Measurements from ENCODE around the gene THEM4.
"Not testable (repeated sequence)": the region's sequence is repeated elsewhere in the genome, so short reads cannot be mapped to it uniquely, and the experiment has no call there.

THEM4 gene

DNA sequence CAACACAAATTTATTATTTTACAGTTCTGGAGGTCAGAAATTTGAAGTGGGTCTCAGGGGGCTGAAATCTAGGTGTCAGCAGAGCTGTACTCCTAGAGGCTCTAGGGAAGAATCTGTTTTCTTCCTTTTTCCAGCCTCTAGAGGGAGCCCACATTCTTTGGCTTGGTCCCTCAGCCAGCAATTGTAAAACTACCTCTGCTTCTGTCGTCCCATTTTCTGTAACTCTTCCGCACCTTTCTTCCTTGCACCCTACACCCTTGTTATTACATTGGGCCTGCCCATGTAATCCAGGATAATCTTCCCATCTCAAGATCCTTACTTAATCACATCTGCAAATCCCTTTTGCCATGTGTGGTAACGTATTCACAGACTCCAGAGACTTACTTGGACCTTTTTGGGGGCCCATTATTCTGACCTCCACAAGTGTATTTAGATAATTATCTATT lies 24.8 kb upstream of the THEM4 start:
- peak in 1 of 2 donors; percentile 36 for DNase-seq (ENCODE audit: low read depth in 2 of 2)

DNA sequence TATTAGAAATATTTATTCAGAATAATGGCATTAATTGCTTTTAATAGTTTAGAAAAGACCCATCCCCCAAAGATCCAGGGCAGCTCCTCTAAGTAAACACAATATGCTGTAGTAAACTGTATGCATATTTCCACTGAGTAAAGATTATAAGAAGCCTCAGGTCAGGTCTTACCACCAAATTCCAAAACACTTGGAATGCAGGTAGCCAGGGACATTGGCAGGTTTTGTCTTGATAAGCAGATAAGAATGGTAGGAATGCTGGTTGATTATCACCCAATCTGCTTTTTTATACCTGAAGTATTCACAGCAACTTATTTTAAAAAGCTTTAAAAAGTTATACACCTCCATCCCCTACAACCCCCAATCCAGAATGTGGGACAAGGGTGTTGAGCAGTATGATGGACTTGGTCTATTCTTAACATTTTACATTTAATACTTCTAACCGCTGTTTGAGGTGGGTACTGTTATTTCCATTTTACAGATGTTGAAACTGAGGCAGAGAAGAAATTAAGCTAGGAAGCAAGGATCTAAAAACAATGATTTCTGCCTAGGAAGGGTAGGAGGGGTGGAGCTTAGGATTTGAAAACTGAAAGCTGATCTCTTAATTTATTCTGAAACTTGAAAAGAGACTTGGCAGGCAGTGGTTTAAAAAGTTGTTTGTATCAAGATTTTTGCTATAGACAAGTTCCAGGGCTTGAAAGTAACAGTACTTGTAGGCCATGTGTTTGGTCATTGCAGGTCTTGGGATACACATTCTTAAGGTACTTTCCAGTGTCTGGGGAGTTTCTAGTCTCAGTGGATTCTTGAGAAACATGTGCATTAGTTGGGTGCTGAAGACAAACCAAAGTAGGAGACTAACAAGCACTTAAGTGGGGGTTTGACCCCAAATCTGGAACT lies 15.6 kb upstream of the THEM4 start:
- no peak for DNase-seq (ENCODE audit: low read depth in 2 of 2)

DNA sequence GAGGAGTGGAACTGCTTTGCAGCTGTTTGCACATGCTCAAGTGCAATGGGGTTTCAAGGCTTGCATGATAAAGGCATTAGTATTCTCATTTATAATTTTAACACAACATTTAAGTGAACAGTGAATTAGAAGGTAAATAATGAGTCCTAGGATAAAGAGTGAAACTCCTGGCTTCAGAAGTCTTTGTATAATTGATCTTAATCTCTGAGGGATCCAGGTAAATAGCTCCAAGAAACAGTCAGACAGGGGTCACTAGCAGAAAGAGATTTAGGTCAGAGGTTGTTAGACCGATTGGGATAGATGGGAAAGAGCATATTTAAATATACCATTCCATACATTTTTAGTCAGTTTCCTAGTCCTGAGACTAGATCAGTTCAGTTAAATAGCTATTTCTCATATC lies 14.1 kb upstream of the THEM4 start:
- no peak for DNase-seq (ENCODE audit: low read depth in 2 of 2)

DNA sequence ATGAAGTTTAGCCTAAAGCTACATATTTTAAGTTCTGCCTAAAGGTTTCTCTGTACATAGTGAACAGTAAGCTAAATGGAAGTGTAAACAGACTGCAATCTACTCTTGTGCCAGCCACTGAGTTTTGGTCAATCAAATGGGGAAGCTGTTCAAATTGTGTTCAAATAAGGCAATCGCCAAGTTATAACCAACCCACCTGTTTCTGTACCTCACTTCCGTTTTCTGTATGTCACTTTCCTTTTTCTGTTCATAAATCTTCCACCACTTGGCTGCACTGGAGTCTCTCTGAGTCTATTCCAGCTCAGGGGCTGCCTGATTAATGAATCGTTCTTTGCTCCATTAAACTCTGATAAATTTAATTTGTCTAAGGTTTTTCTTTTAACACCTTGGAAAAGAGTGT lies 10.8 kb upstream of the THEM4 start:
- no peak for DNase-seq (ENCODE audit: low read depth in 2 of 2)

DNA sequence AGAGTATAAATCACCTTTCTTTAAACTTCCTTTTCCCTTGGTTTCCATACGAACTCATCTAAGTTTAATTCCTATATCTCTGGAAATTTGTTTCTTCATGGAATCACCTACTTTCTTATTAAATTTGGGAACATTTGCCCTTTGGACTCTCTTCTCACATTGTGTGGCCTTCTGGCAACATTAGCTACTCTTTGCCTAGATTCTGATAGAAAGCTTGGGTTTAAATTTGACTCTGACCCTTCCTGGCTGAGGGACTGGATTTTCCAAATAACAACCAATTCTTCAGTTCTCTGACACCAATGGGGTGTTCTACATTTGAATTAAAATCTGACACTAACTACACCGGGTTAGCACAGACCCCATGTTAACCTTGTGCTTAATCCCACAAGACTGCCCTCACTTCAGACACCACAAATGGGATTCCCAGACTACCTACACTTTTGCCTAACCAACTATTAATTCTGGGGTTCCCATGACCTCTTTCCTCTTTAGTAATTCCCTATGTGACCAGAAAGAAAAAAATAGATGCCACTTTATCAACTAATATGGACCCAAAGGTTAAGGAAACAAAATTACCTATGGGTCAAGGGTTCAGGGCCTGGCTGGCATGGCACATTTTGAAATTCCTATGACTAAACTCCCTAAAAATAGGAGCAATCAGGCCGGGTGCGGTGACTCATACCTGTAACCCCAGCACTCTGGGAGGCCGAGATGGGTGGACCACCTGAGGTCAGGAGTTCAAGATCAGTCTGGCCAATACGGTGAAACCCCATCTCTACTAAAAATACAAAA lies 9.7 kb upstream of the THEM4 start:
- no peak for DNase-seq (ENCODE audit: low read depth in 2 of 2)

DNA sequence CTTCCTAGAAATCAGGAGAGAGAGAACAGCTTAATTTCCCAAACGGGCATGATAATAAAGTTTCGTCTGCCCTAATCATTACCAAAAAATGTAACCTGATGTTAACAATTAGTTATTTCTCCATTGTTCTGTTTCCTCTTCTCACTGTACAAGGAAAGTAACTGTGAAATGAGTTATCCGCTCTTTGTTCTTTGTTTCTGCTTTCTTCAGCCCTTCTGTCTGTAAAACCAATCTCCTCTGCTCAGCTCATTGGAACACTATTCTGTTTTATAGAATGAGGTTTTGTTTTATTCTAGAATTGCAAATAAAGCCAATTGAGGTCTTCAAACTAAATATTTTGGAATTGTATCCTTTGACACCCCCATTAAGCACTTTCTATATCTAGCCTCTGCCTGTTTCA lies 8.8 kb upstream of the THEM4 start:
- DNase-seq (ENCODE audit: low read depth in 2 of 2), result no peak

DNA sequence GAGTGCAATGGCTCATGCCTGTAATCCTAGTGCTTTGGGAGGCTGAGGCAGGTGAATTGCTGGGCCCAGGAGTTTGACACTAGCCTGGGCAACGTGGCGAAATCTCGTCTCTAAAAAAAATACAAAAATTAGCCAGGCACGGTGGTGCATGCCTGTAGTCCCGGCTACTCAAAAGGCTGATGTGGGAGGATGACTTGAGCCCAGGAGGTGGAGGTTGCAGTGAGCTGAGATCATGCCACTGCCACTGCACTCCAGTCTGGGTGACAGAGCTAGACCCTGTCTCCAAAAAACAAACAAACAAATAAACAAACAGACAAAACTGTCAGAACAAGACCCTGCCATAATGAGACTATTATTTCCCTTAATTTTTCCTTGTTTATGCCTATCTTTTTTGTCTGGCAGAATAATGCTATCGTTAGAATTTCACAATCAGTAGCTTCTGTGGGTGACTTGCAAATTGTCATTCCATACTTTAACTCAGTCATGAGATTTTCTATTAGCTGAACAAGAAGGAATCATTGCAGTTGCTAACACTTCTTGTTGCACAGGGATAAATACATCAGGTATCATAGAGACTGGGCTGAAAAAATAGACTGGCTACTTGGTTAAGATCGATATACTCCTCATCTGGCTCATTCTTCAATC lies 7.5 kb upstream of the THEM4 start:
- DNase-seq (ENCODE audit: low read depth in 2 of 2), result no peak

DNA sequence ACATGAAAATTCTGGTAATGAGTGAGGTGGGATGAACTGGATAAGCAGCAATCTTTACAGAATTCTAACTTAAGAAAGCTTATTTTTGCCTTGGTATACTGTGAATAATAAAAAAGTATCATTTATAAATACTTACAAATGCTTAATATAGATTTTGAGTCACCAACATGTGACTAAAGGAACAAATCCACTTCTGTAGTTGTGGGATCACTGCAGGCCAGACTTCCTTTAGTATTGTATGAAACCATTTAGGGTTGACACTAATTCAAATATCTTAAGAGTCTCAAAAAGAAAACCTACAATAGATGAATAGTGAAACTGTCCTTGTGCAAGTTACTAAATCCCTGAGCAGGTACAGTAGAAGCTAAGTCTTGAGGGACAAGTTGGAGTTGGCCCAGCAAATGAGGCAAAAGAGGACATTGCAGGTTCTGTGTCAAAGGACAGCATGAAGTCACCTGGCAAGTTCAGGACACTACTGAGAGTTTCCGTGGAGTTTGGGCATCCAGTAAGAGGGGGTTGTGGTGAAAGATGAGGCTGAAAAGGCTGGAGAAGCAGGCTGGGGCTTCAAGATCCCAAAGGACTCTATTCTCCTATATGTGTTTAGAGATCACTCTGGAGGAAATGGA lies 5.9 kb upstream of the THEM4 start:
- DNase-seq (ENCODE audit: low read depth in 2 of 2), result no peak

DNA sequence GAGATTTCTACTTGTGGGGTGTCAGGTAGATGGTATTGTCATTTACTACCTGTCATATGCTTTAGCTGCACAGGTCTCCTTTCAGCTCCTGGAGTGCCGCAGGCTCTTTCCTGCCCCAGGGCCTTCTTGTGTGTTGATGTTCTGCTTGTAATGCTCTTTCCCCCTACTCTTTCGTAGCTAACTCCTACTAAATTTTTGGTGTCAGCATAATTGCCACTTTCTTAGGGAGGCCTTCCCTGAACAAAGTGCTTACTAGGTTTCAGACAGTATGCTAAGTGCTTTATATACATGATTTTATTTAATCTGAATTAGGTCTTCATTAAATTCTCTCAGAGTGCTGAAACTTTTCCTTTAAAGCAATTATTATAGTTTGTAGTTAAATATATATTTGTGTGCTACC lies 4.8 kb upstream of the THEM4 start:
- no peak for DNase-seq (ENCODE audit: low read depth in 2 of 2)

DNA sequence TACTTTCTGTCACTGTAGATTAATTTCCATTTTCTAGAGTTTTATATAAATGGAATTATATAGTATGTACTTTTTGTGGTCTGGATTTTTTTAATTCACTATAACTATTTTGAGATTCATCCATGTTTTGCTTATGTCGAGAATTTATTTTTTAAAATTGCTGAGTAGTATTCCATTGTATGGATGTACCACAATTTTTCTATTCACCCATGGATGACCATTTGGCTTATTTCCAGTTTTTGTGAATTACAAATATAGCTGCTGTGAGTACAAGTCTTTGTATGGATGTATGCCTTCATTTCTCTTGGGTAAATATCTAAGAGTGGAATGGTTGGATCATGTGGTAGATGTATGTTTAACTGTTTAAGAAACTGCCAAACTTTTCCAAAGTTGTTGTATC lies 3.7 kb upstream of the THEM4 start:
- no peak for DNase-seq (ENCODE audit: low read depth in 2 of 2)

DNA sequence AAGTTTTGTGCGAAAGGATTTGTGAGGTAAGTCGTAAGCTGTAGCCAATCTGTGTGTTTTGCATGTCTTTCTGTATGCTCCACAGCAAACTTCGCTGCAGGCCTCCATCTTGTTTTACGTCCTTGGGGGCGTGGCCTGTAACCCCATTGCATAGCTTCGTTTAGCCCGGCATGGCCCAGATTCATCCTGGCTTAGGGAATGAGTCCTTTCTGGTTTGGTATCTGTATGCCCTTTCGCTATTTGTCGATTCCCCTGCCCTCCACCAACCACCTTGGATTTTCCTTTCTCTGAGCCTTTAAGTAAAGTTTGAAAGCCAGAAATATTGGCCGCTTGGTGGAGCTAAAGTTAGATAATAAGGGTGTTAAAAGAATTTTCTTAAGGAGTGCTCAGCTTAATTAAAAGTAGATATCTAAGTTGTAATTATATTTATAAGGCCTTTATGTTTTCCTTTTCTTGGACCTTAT lies 1.1 kb downstream of the THEM4 start:
- no peak for DNase-seq (ENCODE audit: low read depth in 2 of 2)

DNA sequence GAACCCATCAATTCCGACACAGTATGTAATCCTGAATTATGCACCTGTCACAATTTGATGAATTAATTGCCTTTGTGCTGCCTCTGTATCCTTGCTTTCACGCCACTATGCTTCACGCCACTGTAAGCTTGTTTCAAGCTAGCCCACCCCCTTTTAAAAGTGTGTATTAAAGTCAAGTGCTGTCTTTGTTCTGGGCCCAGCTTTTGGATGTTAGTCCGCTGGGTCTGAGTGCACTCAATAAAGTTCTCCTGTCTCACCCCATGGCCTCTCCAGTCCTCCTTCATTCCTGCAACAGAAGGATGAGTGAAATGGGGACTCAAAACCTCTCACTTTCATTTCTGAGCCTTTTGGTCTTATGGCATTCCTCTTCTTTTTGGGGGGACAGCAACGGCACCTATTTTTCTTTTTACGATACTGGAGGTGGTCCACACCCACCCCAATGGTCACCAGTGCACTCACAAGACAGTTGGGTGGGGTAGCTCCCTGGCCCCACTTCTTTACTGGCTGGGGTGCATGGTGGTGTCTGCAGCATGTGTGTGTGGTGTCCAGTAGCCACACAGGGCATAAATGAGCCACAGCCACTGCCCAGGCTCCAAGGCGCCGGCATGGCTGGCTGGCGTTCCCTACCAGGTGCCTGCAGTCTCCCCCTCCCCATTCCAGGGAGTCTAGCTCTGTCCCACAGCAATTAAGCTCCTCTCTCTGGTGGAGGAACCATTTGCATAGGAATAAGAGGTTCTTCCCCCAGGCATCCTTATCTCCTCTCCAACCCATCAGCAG lies 1.8 kb downstream of the THEM4 start:
- no peak for DNase-seq (ENCODE audit: low read depth in 2 of 2)

DNA sequence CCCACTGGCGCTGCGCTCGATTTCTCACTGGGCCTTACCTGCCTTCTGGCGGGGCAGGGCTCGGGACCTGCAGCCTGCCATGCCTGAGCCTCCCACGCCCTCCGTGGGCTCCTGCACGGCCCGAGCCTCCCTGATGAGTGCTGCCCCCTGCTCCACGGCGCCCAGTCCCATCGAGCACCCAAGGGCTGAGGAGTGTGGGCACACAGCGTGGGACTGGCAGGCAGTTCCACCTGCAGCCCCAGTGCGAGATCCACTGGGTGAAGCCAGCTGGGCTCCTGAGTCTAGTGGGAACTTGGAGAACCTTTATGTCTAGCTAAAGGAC lies 3.0 kb downstream of the THEM4 start:
- not testable (repeated sequence) for DNase-seq (ENCODE audit: low read depth in 2 of 2)

DNA sequence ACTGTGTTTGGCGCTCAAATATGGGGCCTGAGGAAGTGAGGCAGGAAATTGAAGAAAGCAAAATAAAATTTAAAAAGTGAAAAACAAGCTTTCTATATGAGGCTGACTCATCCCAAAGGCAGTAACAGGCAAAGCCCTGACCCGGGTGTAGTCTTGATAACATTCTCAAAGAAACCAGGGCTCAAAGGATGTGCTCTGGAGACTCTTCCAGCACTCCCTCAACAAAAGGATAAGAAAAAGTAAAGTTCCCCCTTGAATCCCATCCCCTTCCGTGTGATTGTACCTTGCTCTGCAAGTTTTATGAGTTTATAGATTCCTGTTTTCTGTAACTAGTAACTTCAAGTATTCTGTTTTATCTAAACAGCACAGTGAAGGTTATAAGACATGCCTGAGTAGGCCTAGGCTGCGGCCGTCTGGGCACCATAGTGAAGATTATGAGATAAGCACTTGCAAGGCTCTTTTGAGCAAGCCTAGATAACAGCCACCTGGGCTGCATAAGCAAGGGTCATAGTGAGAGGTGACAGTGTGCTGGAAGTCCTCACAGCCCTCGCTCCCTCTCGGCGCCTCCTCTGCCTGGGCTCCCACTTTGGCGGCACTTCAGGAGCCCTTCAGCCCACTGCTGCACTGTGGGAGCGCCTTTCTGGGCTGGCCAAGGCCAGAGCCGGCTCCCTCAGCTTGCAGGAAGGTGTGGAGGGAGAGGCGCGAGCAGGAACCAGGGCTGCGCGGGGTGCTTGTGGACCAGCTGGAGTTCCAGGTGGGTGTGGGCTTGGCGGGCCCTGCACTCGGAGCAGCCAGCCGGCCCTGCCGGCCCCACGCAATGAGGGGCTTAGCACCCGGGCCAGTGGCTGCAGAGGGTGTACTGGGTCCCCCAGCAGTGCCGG lies 3.6 kb downstream of the THEM4 start:
- not testable (repeated sequence) for DNase-seq (ENCODE audit: low read depth in 2 of 2)

DNA sequence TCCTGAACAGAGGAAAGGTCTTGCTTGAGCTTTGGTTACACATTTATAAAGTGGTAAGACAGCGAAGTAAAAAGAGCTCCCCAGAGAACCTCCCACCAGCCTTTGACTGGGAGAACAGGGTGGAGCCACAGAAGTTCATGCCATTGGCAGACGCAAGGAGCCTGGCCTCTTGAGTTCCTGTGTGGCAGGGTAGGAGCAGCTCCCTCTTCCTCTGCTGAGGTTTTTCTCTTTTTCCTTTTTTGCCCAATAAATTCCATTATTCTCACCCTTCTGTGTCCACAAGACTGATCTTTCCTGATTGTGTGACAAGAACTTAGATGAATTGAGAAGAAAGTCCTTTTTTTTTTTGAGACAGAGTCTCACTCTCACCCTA lies 4.3 kb downstream of the THEM4 start:
- peak; percentile 38 for DNase-seq (ENCODE audit: low read depth in 2 of 2)

DNA sequence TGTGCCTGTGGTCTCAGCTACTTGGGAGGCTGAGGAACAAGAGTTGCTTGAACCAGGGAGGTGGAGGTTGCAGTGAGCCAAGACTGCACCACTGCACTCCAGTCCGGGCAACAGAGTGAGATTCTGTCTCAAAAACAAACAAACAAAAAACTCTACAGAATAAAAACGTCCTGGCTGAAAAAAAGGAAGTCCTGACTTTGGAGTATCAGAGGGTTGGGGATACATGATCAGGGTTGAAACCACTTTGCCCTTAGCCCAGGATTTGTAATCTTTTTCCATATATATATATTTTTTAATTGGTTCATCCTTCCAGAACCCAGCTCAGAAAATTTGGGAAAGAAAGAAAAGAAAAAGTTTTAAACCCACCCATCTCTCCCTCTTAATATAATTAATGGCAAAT lies 6.5 kb downstream of the THEM4 start:
- no peak for DNase-seq (ENCODE audit: low read depth in 2 of 2)

DNA sequence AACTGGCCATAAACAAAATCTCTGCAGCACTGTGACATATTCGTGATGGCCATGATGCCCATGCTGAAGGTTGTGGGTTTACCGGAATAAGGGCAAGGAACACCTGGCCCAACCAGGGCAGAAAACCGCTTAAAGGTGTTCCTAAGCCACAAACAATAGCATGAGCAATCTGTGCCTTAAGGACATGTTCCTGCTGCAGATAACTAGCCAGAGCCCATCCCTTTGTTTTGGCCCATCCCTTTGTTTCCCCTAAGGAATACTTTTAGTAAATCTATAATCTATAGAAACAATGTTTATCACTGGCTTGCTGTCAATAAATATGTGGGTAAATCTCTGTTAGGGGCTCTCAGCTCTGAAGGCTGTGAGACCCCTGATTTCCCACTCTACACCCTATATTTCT lies 8.5 kb downstream of the THEM4 start:
- not testable (repeated sequence) for DNase-seq (ENCODE audit: low read depth in 2 of 2)

DNA sequence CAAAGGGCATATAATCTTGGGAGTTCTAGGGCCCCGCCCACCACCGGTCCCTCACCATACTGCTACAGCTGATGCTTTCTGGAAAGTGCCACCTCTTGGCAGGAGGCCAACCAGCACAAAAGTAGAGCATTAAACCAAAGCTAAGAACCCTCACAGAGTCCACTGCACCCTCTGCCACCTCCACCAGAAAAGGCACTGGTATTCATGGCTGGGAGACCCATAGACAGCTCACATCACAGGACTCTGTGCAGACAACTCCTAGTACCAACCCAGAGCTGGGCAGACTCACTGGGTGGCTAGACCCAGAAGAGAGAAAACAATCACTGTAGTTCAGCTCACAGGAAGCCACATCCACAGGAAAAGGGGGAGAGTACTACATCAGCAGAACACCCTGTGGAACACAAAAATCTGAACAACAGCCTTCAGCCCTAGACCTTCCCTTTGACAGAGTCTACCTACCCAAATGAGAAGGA lies 10.8 kb downstream of the THEM4 start:
- DNase-seq (ENCODE audit: low read depth in 2 of 2), result peak in 1 of 2 donors; percentile 7

DNA sequence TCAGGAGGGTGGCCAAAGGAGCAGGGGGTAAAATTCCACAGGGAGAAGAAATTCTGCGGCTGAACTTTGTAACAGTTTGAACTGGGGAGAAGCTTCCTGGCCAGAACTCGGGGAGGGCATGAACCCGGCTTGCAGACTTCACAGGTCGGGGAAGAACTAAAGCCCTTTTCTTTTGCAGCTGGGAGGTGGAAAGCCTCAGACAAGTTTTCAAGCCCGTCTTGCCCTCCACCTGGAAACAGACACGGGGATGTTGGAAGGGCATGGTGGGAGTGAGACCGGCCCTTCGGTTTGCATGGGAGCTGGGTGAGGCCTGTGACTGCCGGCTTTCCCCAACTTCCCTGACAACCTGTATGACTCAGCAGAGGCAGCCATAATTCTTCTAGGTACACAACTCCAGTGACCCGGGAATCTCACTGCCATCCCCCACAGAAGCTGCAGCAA lies 11.3 kb downstream of the THEM4 start:
- no peak for DNase-seq (ENCODE audit: low read depth in 2 of 2)
